Measurements from ENCODE around the gene TBL3.

TBL3 gene

DNA sequence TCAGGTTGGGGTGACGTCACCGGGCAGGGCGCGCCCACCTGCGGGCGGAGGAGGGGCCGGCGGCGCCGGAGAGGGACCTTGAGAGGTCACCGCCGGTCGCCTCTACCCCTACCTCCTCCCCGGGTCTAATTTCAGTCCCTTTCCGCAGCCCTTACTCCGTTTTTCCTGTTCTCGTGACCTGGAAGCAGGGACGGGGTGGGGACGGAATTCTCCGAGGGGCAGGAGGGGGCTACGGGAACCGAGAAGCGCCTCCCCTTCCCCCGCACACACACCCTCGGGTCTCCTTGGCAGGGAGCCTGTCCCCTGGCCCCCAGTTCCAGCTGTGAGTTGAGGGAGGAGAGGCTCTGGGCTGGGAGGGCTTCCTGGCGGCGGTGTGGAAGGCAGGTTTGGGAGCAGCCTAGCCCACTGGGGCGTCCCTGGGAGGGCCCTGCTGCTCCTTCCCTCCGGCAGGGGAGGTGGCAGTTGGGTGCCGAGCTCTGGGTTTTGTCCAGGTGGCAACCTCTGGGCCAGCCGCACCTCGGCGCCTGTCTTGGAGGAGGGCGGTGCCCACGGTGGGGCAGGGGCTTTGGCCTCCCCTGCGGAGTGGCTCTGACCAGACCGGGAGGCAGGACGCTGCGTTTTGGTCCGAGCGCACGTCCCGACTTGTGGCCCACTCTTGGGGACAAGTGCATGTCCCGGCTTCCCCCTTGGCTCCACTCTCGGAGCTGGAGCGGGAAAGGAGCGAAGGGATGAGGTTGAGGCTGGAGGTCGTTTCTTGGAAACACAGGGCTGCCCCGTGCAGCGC is 18.7 kb downstream of the TBL3 start:
- no peak for DNase-seq (ENCODE audit: low read depth)
- TF ChIP-seq POLR2A (IDR thresholded peaks at IDR 0.05; ENCODE audit: extremely low read depth, insufficient read length) (no peak), MYC (IDR thresholded peaks at IDR 0.05; ENCODE audit: low read depth, low read length) (no peak), CTCF (IDR thresholded peaks at IDR 0.05; ENCODE audit: low read depth, low read length) (no peak)
- TF ChIP-seq, protein P1, sequence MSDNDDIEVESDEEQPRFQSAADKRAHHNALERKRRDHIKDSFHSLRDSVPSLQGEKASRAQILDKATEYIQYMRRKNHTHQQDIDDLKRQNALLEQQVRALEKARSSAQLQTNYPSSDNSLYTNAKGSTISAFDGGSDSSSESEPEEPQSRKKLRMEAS (IDR thresholded peaks at IDR 0.05; ENCODE audit: low read depth, low read length) = no peak
- H3K4me3 ChIP-seq (ENCODE audit: low read depth, low read length) = no peak overlapping the region

- no peak overlapping the region for H3K4me3 ChIP-seq (ENCODE audit: low read depth, low read length)
- TF ChIP-seq, protein P1 (IDR thresholded peaks at IDR 0.05; ENCODE audit: low read depth, low read length) = peak; percentile 30; the same call in 1 of the 2 replicates
- no peak for TF ChIP-seq CTCF (IDR thresholded peaks at IDR 0.05; ENCODE audit: low read depth, low read length)
- peak; percentile 68 for DNase-seq (ENCODE audit: low read depth)
These were observed 19.3 kb downstream of the TBL3 start for GRCh38 chr16:1991135-1991551.

DNA sequence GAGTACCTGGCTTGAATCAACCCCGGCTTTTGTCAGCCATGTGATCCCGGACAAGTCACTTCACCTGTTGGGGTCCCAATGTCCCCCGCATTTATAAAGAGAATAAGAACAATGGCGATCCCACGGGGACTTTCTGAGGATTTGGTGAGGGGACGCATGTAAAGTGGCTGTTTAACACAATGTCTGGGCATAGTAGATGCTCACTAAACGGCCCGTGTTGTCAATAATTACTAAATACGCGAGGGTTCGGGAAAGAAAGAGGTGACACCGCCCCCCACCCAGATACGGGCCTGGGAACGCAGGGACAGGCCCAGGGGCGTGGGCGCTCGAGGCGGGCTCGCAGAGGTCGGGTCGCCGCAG is 19.7 kb downstream of the TBL3 start:
- H3K4me3 ChIP-seq (ENCODE audit: low read depth, low read length) = no peak overlapping the region
- no peak for DNase-seq (ENCODE audit: low read depth)
- TF ChIP-seq, protein P1 (IDR thresholded peaks at IDR 0.05; ENCODE audit: low read depth, low read length) = no peak
- TF ChIP-seq POLR2A (IDR thresholded peaks at IDR 0.05; ENCODE audit: extremely low read depth, insufficient read length) = no peak
- no peak for TF ChIP-seq MYC (IDR thresholded peaks at IDR 0.05; ENCODE audit: low read depth, low read length)
- no peak for TF ChIP-seq CTCF (IDR thresholded peaks at IDR 0.05; ENCODE audit: low read depth, low read length)

DNA sequence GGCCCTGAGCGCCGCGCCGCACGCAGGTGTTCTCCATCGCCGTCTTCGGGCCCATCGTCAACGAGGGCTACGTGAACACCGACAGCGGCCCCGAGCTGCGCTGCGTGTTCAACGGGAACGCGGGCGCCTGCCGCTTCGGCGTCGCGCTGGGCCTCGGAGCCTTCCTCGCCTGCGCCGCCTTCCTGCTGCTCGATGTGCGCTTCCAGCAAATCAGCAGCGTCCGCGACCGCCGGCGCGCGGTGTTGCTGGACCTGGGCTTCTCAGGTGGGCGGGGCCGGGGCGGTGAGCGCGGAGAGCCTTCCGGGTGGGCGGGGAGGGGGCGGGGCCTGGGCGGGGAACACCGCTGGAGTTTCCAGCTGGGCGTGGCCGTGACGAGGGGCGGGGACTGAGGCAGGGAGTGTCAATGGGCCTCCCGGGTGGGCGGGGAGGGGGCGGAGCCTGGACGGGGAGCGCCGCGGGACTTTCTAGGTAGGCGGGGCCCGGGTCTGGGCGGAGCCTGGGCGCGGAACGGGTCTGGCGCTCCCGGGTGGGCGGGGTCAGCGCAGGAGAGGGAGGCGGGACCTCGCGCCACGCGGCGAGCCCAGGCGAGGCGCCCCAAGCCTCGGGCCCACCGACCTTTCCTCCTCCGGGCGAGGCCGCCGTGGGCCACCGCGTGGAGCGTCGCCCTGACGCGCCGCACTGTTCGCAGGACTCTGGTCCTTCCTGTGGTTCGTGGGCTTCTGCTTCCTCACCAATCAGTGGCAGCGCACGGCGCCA is 20.3 kb downstream of the TBL3 start:
- H3K4me3 ChIP-seq (ENCODE audit: low read depth, low read length) = no peak overlapping the region
- peak; percentile 76 for DNase-seq (ENCODE audit: low read depth)
- no peak for TF ChIP-seq POLR2A (IDR thresholded peaks at IDR 0.05; ENCODE audit: extremely low read depth, insufficient read length)
- TF ChIP-seq MYC (IDR thresholded peaks at IDR 0.05; ENCODE audit: low read depth, low read length) = no peak
- TF ChIP-seq, protein P1 (IDR thresholded peaks at IDR 0.05; ENCODE audit: low read depth, low read length) = no peak
- TF ChIP-seq CTCF (IDR thresholded peaks at IDR 0.05; ENCODE audit: low read depth, low read length) = no peak

GRCh38 chr16:1992704-1993317 is 21.0 kb downstream of the TBL3 start:
- no peak for DNase-seq (ENCODE audit: low read depth)
- TF ChIP-seq MYC (IDR thresholded peaks at IDR 0.05; ENCODE audit: low read depth, low read length) = no peak
- no peak for TF ChIP-seq CTCF (IDR thresholded peaks at IDR 0.05; ENCODE audit: low read depth, low read length)
- TF ChIP-seq POLR2A (IDR thresholded peaks at IDR 0.05; ENCODE audit: extremely low read depth, insufficient read length) = no peak
- TF ChIP-seq, protein P1 (IDR thresholded peaks at IDR 0.05; ENCODE audit: low read depth, low read length) = no peak
- no peak overlapping the region for H3K4me3 ChIP-seq (ENCODE audit: low read depth, low read length)

Measured in NB4 (cell line).